PC-3 (cell line): Measurements from ENCODE around the gene AP3S2. TPM values are rescaled to one million over a fixed set of nuclear protein-coding genes. Genes with fewer than 3 reads are reported as not detected.

ENCODE experiments used
- ATAC-seq: fragments of 200-7000 bp; cut with Tn5 transposase; 2 replicates; pipeline ENCODE4 v1.9.1; 2020; ENCODE audit warnings: mild to moderate bottlenecking, moderate library complexity
- BruUV-seq: library from RNA; stranded (reverse); fragments of 400-500 nt; replicated peaks from 2 replicates; lab custom pipeline; 2021; lab: Mats Ljungman, UMichigan
- CTCF ChIA-PET: fragments of 300-600 bp; sonication (Branson Sonifier 250); formaldehyde crosslinking; loops from one replicate; lab custom pipeline; 2022; ENCODE audit warnings: antibody characterized with exemption; lab: Charles Lee
- POLR2A ChIA-PET: fragments of 300-600 bp; sonication (Branson Sonifier 250); formaldehyde crosslinking; loops from one replicate; lab custom pipeline; 2022; ENCODE audit warnings: antibody characterized with exemption; ENCODE audit not compliant: unreplicated experiment; lab: Charles Lee
- DNase-seq: peaks from one replicate; pipeline ENCODE4 v3.0.0-alpha.2; 2015
- H2AFZ ChIP-seq: fragments of 300-600 bp; sonication (generic); 2 replicates; pipeline ENCODE4 v1.6.0; 2016; ENCODE audit warnings: antibody characterized with exemption, low read length
- H3F3A ChIP-seq: fragments of 300-600 bp; sonication (generic); one replicate; pipeline ENCODE4 v1.6.0; 2017; ENCODE audit warnings: antibody characterized with exemption, low read length, control low read depth, mild to moderate bottlenecking; ENCODE audit not compliant: unreplicated experiment
- H3K27ac ChIP-seq: fragments of 300-600 bp; sonication (generic); 2 replicates; pipeline ENCODE4 v1.5.1; 2016; ENCODE audit warnings: mild to moderate bottlenecking, low read length
- H3K27me3 ChIP-seq: fragments of 300-600 bp; sonication (generic); 2 replicates; pipeline ENCODE4 v1.6.1; 2016; ENCODE audit warnings: low read length, mixed read lengths
- H3K36me3 ChIP-seq: fragments of 300-600 bp; sonication (generic); 2 replicates; pipeline ENCODE4 v1.6.1; 2016; ENCODE audit warnings: low read depth, mixed run types, low read length, mixed read lengths
- H3K4me1 ChIP-seq: fragments of 300-600 bp; sonication (generic); 2 replicates; pipeline ENCODE4 v1.5.1; 2016; ENCODE audit warnings: low read length; ENCODE audit not compliant: insufficient read depth
- H3K4me2 ChIP-seq: fragments of 300-600 bp; sonication (generic); 2 replicates; pipeline ENCODE4 v1.6.0; 2016; ENCODE audit warnings: low read length
- H3K4me3 ChIP-seq: fragments of 300-600 bp; sonication (generic); 2 replicates; pipeline ENCODE4 v1.5.1; 2016; ENCODE audit warnings: mild to moderate bottlenecking, low read length, mixed read lengths
- H3K79me2 ChIP-seq: fragments of 300-600 bp; sonication (generic); 2 replicates; pipeline ENCODE4 v1.6.1; 2017; ENCODE audit warnings: low read length, mixed read lengths
- H3K9ac ChIP-seq: fragments of 300-600 bp; sonication (generic); 2 replicates; pipeline ENCODE4 v1.6.0; 2016; ENCODE audit warnings: mild to moderate bottlenecking, low read length
- H3K9me2 ChIP-seq: fragments of 300-600 bp; sonication (generic); replicated peaks from 2 replicates; pipeline ENCODE4 v1.6.1; 2016; ENCODE audit warnings: mixed run types, low read length, mixed read lengths
- H3K9me3 ChIP-seq: fragments of 300-600 bp; sonication (generic); 2 replicates; pipeline ENCODE4 v1.6.1; 2016; ENCODE audit warnings: low read length, mixed read lengths
- H4K20me1 ChIP-seq: fragments of 300-600 bp; sonication (generic); 2 replicates; pipeline ENCODE4 v1.6.1; 2016; ENCODE audit warnings: low read length, mixed read lengths
- EZH2 ChIP-seq: fragments of 300-600 bp; sonication (generic); IDR thresholded peaks from one replicate; pipeline ENCODE4 v1.6.1; 2017; ENCODE audit warnings: antibody characterized with exemption, mild to moderate bottlenecking, low read length; ENCODE audit not compliant: unreplicated experiment
- EZH2phosphoT487 ChIP-seq: fragments of 300-600 bp; sonication (generic); IDR thresholded peaks from 2 replicates; pipeline ENCODE4 v1.6.1; 2018; ENCODE audit warnings: mild to moderate bottlenecking, antibody characterized with exemption, low read length, borderline replicate concordance
- intact Hi-C: fragments of 100-400 bp; cut with micrococcal nuclease; formaldehyde crosslinking; loops from 2 replicates; pipeline ENCODE4 v1.9.0; 2023
- total RNA-seq: library from RNA; depleted of rRNA; stranded (reverse); fragments of >200 nt; gene quantifications from 2 replicates; pipeline ENCODE4 v1.2.3, GENCODE V29; 2014
- TF ChIP-seq, protein P1 (sequence below): fragments of 300-600 bp; sonication (generic); conservative IDR thresholded peaks from 2 replicates; pipeline ENCODE4 v1.5.1; 2017; ENCODE audit warnings: antibody characterized with exemption, low read depth, mild to moderate bottlenecking, low read length

AP3S2 gene
- total RNA-seq, 1 experiment from 2014 or later, result 18.8 TPM

DNA sequence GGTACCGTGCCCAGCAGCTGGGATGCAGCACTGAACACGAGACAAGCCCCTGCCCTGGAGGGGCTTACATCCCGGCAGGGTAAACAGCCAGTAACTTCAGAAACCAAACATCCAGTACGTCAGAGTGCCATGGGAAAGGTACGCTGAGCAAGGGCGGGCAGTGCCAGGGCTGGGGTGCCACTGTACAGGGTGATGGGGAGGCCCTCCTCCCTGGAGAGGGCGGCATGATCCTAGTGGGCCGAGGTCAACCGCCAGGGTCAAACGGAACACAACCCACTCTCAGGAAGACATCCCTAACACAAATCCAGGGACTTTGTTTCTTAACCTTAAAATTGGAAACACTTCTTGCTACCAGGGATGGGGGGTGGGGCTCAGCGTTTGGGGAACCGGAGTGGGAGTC lies 63.2 kb downstream of the AP3S2 start:
- Histone ChIP-seq H3K27ac (no peak overlapping the region), H3K9me2 (no peaks in the 10 kb centered on the region), H3K36me3 (peaks cover 28% of the 10 kb centered on the region), H4K20me1 (no peaks in the 10 kb centered on the region), H3K4me1 (peaks cover 35% of the 10 kb centered on the region), H3K4me3 (no peak overlapping the region), H3K9me3 (no peaks in the 10 kb centered on the region), H3F3A (no peaks in the 10 kb centered on the region), H3K79me2 (0 out of 2 replicates have a peak, but pooled peaks cover 3% of the 10 kb centered on the region), H3K27me3 (no peaks in the 10 kb centered on the region), H2AFZ (no peak overlapping the region), H3K4me2 (no peak overlapping the region), H3K9ac (no peak overlapping the region)
- no peak for DNase-seq
- TF ChIP-seq EZH2phosphoT487, result no peak
- TF ChIP-seq, protein P1, sequence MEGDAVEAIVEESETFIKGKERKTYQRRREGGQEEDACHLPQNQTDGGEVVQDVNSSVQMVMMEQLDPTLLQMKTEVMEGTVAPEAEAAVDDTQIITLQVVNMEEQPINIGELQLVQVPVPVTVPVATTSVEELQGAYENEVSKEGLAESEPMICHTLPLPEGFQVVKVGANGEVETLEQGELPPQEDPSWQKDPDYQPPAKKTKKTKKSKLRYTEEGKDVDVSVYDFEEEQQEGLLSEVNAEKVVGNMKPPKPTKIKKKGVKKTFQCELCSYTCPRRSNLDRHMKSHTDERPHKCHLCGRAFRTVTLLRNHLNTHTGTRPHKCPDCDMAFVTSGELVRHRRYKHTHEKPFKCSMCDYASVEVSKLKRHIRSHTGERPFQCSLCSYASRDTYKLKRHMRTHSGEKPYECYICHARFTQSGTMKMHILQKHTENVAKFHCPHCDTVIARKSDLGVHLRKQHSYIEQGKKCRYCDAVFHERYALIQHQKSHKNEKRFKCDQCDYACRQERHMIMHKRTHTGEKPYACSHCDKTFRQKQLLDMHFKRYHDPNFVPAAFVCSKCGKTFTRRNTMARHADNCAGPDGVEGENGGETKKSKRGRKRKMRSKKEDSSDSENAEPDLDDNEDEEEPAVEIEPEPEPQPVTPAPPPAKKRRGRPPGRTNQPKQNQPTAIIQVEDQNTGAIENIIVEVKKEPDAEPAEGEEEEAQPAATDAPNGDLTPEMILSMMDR, result no peak
- no peak for TF ChIP-seq EZH2
- no TSS peak for BruUV-seq
- POLR2A ChIA-PET, result no interaction called here
- intact Hi-C loops, result no loop called here
- ATAC-seq, result no peak
- CTCF ChIA-PET, result no interaction called here

DNA sequence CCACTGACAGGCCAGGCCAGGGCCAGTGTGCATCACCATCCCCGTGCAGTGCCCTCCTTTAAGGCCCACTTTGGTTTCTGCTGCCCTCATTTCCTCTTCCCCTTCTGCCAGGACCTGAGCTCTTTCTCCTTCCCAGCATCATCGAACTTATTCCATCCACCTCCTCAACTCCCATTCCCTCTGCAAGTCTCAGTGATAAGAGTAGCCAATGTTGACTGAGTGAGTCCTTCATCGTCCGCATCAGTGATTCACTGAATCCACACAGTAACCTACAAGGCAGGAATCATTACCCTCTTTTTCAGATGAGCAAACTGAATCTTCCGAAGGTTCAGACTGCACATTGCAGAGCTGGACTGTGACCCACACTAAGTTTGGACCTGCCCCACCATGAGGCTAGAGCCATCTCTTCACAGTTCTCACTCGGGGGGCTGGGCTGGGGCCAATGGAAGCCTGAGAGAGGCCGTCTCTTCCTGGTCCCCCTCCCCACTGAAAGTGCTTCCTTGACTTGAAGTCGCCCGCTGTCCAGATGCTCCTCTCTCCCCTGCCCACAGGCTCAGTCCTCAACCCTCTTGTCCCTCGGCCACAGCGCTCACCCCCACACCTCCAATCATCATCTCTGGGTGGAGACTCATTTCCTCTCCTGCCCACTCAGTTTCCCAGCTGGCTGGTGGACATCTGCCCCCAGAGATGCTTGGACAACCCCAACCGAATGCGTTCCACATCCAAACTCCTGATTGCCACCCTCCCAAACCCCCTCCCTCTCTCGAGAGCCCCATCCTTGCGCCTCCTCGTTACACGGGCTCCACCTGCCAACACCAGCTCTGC lies 64.0 kb downstream of the AP3S2 start:
- no peak overlapping the region for H2AFZ ChIP-seq
- peak; percentile 73 for ATAC-seq
- CTCF ChIA-PET, result no interaction called here
- H3K27me3 ChIP-seq, result no peaks in the 10 kb centered on the region
- H3K79me2 ChIP-seq, result no peaks in the 10 kb centered on the region
- no peaks in the 10 kb centered on the region for H3K9me2 ChIP-seq
- H3F3A ChIP-seq, result no peaks in the 10 kb centered on the region
- no peaks in the 10 kb centered on the region for H3K9me3 ChIP-seq
- peak; percentile 74 for DNase-seq
- H3K27ac ChIP-seq, result peak overlapping the region; percentile 67
- POLR2A ChIA-PET, result no interaction called here
- BruUV-seq, result no TSS peak
- H3K9ac ChIP-seq, result no peak overlapping the region
- no peak overlapping the region for H3K4me3 ChIP-seq
- H4K20me1 ChIP-seq, result no peaks in the 10 kb centered on the region
- intact Hi-C loops, result no loop called here
- peaks cover 21% of the 10 kb centered on the region for H3K36me3 ChIP-seq
- no peak overlapping the region for H3K4me2 ChIP-seq
- TF ChIP-seq, protein P1, result no peak
- TF ChIP-seq EZH2, result no peak
- TF ChIP-seq EZH2phosphoT487, result no peak
- H3K4me1 ChIP-seq, result peaks cover 42% of the 10 kb centered on the region

DNA sequence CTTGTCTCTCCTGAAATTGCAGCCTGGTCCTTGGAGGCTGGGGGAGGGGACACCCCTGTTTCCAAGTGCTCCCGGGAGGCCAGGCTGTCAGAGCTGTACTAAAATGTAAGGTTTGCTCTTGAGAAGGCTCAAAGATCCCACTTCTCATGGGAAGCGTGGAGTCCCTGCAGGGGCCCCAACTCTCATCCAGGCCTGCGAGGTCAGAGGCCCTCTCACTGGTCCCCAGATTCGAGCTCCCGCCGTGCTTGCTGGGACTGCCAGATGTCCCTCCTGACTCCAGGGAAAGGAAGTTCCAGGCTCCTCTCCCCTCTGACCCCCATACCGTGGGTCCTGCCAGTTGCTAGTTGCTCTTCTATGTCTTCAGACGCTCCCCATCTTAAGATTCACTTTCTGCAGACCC lies 64.6 kb downstream of the AP3S2 start:
- H3F3A ChIP-seq, result no peaks in the 10 kb centered on the region
- DNase-seq (no peak), ATAC-seq (no peak)
- H3K9me2 ChIP-seq, result no peaks in the 10 kb centered on the region
- peaks cover 49% of the 10 kb centered on the region for H3K4me1 ChIP-seq
- H3K4me2 ChIP-seq, result no peak overlapping the region
- TF ChIP-seq EZH2phosphoT487 (no peak), EZH2 (no peak)
- TF ChIP-seq, protein P1, result no peak
- H2AFZ ChIP-seq, result no peak overlapping the region
- no peak overlapping the region for H3K9ac ChIP-seq
- ChIA-PET POLR2A (no interaction called here), CTCF (no interaction called here)
- peak overlapping the region; percentile 67 for H3K27ac ChIP-seq
- no peak overlapping the region for H3K4me3 ChIP-seq
- peaks cover 16% of the 10 kb centered on the region; the same call in 1 of the 2 replicates for H3K36me3 ChIP-seq
- no peaks in the 10 kb centered on the region for H3K27me3 ChIP-seq
- intact Hi-C loops, result no loop called here
- H3K79me2 ChIP-seq, result 0 out of 2 replicates have a peak, but pooled peaks cover 5% of the 10 kb centered on the region
- no peaks in the 10 kb centered on the region for H4K20me1 ChIP-seq
- no peaks in the 10 kb centered on the region for H3K9me3 ChIP-seq
- no TSS peak for BruUV-seq
